Upper lobe of left lung (tissue), 6 donors: ENCODE measurements around the gene OSBPL8. TPM values are rescaled to one million over a fixed set of nuclear protein-coding genes. Genes with fewer than 3 reads are reported as not detected.

Source experiments
- ATAC-seq, 2 donors: fragments of 200-7000 bp; cut with Tn5 transposase; one replicate each; pipeline ENCODE4 v1.9.1; 2022; ENCODE audit warnings: mild to moderate bottlenecking in 2 of 2, moderate library complexity in 2 of 2; ENCODE audit not compliant: low FRiP score in 2 of 2
- DNase-seq, 2 donors: peaks; one replicate each; pipeline ENCODE4 v3.0.0-alpha.2; 2019 to 2020
- H3K27ac ChIP-seq, 4 donors: fragments of 200-600 bp; sonication (generic); one replicate each; pipeline ENCODE4 v1.5.1; 2016 to 2019
- H3K27me3 ChIP-seq, 4 donors: fragments of 200-600 bp; sonication (generic); one replicate each; pipeline ENCODE4 v1.5.1; 2017 to 2019
- H3K36me3 ChIP-seq, 4 donors: fragments of 200-600 bp; sonication (generic); one replicate each; pipeline ENCODE4 v1.5.1; 2016 to 2019
- H3K4me1 ChIP-seq, 4 donors: fragments of 200-600 bp; sonication (generic); one replicate each; pipeline ENCODE4 v1.5.1; 2018 to 2019
- H3K4me3 ChIP-seq, 4 donors: fragments of 200-600 bp; sonication (generic); one replicate each; pipeline ENCODE4 v1.5.1; 2017 to 2019; ENCODE audit warnings: mild to moderate bottlenecking in 2 of 4, moderate library complexity in 1 of 4
- H3K9me3 ChIP-seq, 4 donors: fragments of 200-600 bp; sonication (generic); one replicate each; pipeline ENCODE4 v1.5.1; 2018 to 2019
- CTCF ChIP-seq, 6 experiments: fragments of 450-650 bp in 4 of 6; fragments of 200-600 bp in 2 of 6; sonication (generic) in 2 of 6; IDR thresholded peaks; one replicate each; pipeline ENCODE4 v1.5.1; 2016 to 2019; ENCODE audit warnings: antibody characterized with exemption in 6 of 6
- EP300 ChIP-seq, 4 donors: sonication (generic); formaldehyde crosslinking; IDR thresholded peaks; one replicate each; pipeline ENCODE4 v1.5.1; 2017; ENCODE audit warnings: antibody characterized with exemption in 4 of 4, control low read depth in 2 of 4
- POLR2A ChIP-seq, 4 donors: fragments of 450-650 bp; IDR thresholded peaks; one replicate each; pipeline ENCODE4 v1.5.1; 2016 to 2017; ENCODE audit warnings: antibody characterized with exemption in 4 of 4, mild to moderate bottlenecking in 2 of 4
- POLR2AphosphoS5 ChIP-seq, 2 donors: sonication (generic); formaldehyde crosslinking; IDR thresholded peaks; one replicate each; pipeline ENCODE4 v1.5.1; 2017; ENCODE audit warnings: antibody characterized with exemption in 2 of 2
- WGBS, 2 donors: methylation state at CpG; one replicate each; pipeline ENCODE4 v1.1.5; 2017 to 2018; 5-methylcytosine and 5-hydroxymethylcytosine counted together
- total RNA-seq, 6 donors: library from RNA; depleted of rRNA in 4 of 6; stranded (reverse); fragments of >200 nt in 4 of 6; gene quantifications; one replicate each; pipeline versions ENCODE4 v1.1.0 to v1.2.1, GENCODE V29; 2016 to 2021
- donor health status: DM: no; HTN: no; CAD: no; lungs with moderate emphysema.
- donor health status: DM: no; HTN: yes; CAD: no; lungs with severe emphysema.

OSBPL8 gene
- total RNA-seq, 6 donors from 2014 or later: 35.6 to 103 (median 73.3) TPM

- H3K9me3 ChIP-seq: no peaks in the 10 kb centered on the region
- no peaks in the 10 kb centered on the region for H3K36me3 ChIP-seq
- no peak overlapping the region for H3K4me3 ChIP-seq
- TF ChIP-seq POLR2AphosphoS5 (IDR thresholded peaks at IDR 0.05) (no peak), CTCF (IDR thresholded peaks at IDR 0.05) (no peak), POLR2A (IDR thresholded peaks at IDR 0.05) (no peak), EP300 (IDR thresholded peaks at IDR 0.05) (no peak)
- no peaks in the 10 kb centered on the region for H3K4me1 ChIP-seq
- no peak overlapping the region for H3K27ac ChIP-seq
- no peaks in the 10 kb centered on the region for H3K27me3 ChIP-seq
- DNase-seq (no peak), ATAC-seq (no peak)
Observed at GRCh38 chr12:76310110-76310509, 249.5 kb downstream of the OSBPL8 start.

GRCh38 chr12:76308866-76309265 is 250.7 kb downstream of the OSBPL8 start:
- no peaks in the 10 kb centered on the region for H3K4me1 ChIP-seq
- ATAC-seq (no peak), DNase-seq (no peak)
- H3K9me3 ChIP-seq: no peaks in the 10 kb centered on the region
- H3K36me3 ChIP-seq: no peaks in the 10 kb centered on the region
- TF ChIP-seq POLR2A (IDR thresholded peaks at IDR 0.05) (no peak), EP300 (IDR thresholded peaks at IDR 0.05) (no peak), CTCF (IDR thresholded peaks at IDR 0.05) (no peak), POLR2AphosphoS5 (IDR thresholded peaks at IDR 0.05) (no peak)
- no peaks in the 10 kb centered on the region for H3K27me3 ChIP-seq
- no peak overlapping the region for H3K27ac ChIP-seq
- WGBS, 2 donors: 34 to 41% methylated on average over 3 of the region's 3 CpGs
- H3K4me3 ChIP-seq: no peak overlapping the region

GRCh38 chr12:76307083-76307482 is 252.5 kb downstream of the OSBPL8 start:
- H3K4me1 ChIP-seq: no peaks in the 10 kb centered on the region
- no peak overlapping the region for H3K4me3 ChIP-seq
- H3K27me3 ChIP-seq: no peaks in the 10 kb centered on the region
- TF ChIP-seq CTCF (IDR thresholded peaks at IDR 0.05): no peak
- TF ChIP-seq POLR2AphosphoS5 (IDR thresholded peaks at IDR 0.05): no peak
- no peak for TF ChIP-seq POLR2A (IDR thresholded peaks at IDR 0.05)
- no peak for TF ChIP-seq EP300 (IDR thresholded peaks at IDR 0.05)
- ATAC-seq: no peak
- DNase-seq: no peak
- no peak overlapping the region for H3K27ac ChIP-seq
- H3K36me3 ChIP-seq: no peaks in the 10 kb centered on the region
- 94 to 97% methylated on average over 1 of the region's 1 CpG for WGBS, 2 donors
- H3K9me3 ChIP-seq: no peaks in the 10 kb centered on the region

- ATAC-seq (no peak), DNase-seq (no peak)
- WGBS, 2 donors: 90 to 92% methylated on average over 6 of the region's 6 CpGs
- no peaks in the 10 kb centered on the region for H3K36me3 ChIP-seq
- TF ChIP-seq CTCF (IDR thresholded peaks at IDR 0.05) (no peak), POLR2A (IDR thresholded peaks at IDR 0.05) (no peak), POLR2AphosphoS5 (IDR thresholded peaks at IDR 0.05) (no peak), EP300 (IDR thresholded peaks at IDR 0.05) (no peak)
- H3K27ac ChIP-seq: no peak overlapping the region
- no peaks in the 10 kb centered on the region for H3K4me1 ChIP-seq
- no peaks in the 10 kb centered on the region for H3K27me3 ChIP-seq
- no peak overlapping the region for H3K4me3 ChIP-seq
- H3K9me3 ChIP-seq: no peaks in the 10 kb centered on the region
Observed at GRCh38 chr12:76303989-76304460, 255.5 kb downstream of the OSBPL8 start.

GRCh38 chr12:76303365-76303764 is 256.2 kb downstream of the OSBPL8 start:
- TF ChIP-seq POLR2AphosphoS5 (IDR thresholded peaks at IDR 0.05) (no peak), CTCF (IDR thresholded peaks at IDR 0.05) (no peak), POLR2A (IDR thresholded peaks at IDR 0.05) (no peak), EP300 (IDR thresholded peaks at IDR 0.05) (no peak)
- Histone ChIP-seq H3K4me3 (no peak overlapping the region), H3K9me3 (no peaks in the 10 kb centered on the region), H3K27ac (no peak overlapping the region), H3K36me3 (no peaks in the 10 kb centered on the region), H3K4me1 (no peaks in the 10 kb centered on the region), H3K27me3 (no peaks in the 10 kb centered on the region)
- WGBS, 2 donors: 91 to 92% methylated on average over 2 of the region's 2 CpGs
- ATAC-seq (no peak), DNase-seq (no peak)
